Endodermal cell (in vitro differentiated cells): ENCODE measurements around the gene CYP27B1. TPM values are rescaled to one million over a fixed set of nuclear protein-coding genes. Genes with fewer than 3 reads are reported as not detected.

ENCODE experiments used
- DNase-seq: peaks from one replicate; pipeline ENCODE4 v3.0.0-alpha.2; 2017
- H3K27ac ChIP-seq: 2 replicates; pipeline ENCODE4 v1.5.1; 2013; ENCODE audit warnings: mild to moderate bottlenecking, low read depth, low read length, moderate library complexity
- H3K27me3 ChIP-seq: 2 replicates; pipeline ENCODE4 v1.6.1; 2013; ENCODE audit warnings: mild to moderate bottlenecking, low read length, moderate library complexity; ENCODE audit not compliant: insufficient read depth, control insufficient read depth, poor library complexity, severe bottlenecking
- H3K36me3 ChIP-seq: 2 replicates; pipeline ENCODE4 v1.7.0; 2013; ENCODE audit warnings: mild to moderate bottlenecking, low read length, moderate library complexity; ENCODE audit not compliant: control insufficient read depth, insufficient read depth
- H3K4me1 ChIP-seq: one replicate; pipeline ENCODE4 v1.7.0; 2013; ENCODE audit warnings: low read length; ENCODE audit not compliant: control insufficient read depth, insufficient read depth
- H3K4me3 ChIP-seq: 2 replicates; pipeline ENCODE4 v1.5.1; 2013; ENCODE audit warnings: mild to moderate bottlenecking, low read length, moderate library complexity
- H3K9ac ChIP-seq: 2 replicates; pipeline ENCODE4 v1.6.1; 2013; ENCODE audit warnings: mild to moderate bottlenecking, low read length, moderate library complexity; ENCODE audit not compliant: poor library complexity, severe bottlenecking; ENCODE audit errors: extremely low read depth
- H3K9me3 ChIP-seq: 2 replicates; pipeline ENCODE4 v1.6.1; 2013; ENCODE audit warnings: mild to moderate bottlenecking, low read length, moderate library complexity; ENCODE audit not compliant: control insufficient read depth
- H3K27ac Mint-ChIP-seq: 2 replicates; pipeline ENCODE4 v1.8.0; 2020; ENCODE audit warnings: mixed read lengths
- H3K27me3 Mint-ChIP-seq: 2 replicates; pipeline ENCODE4 v1.8.0; 2021; ENCODE audit warnings: mild to moderate bottlenecking, mixed read lengths; ENCODE audit not compliant: insufficient read depth
- H3K36me3 Mint-ChIP-seq: 2 replicates; pipeline ENCODE4 v1.8.0; 2020; ENCODE audit warnings: low read depth, mixed read lengths
- H3K4me1 Mint-ChIP-seq: 2 replicates; pipeline ENCODE4 v1.8.0; 2020; ENCODE audit warnings: mixed read lengths
- H3K4me3 Mint-ChIP-seq: 2 replicates; pipeline ENCODE4 v1.8.0; 2020; ENCODE audit warnings: mild to moderate bottlenecking, moderate library complexity, mixed read lengths
- H3K9me3 Mint-ChIP-seq: 2 replicates; pipeline ENCODE4 v1.8.0; 2020; ENCODE audit warnings: mild to moderate bottlenecking, mixed read lengths
- WGBS, 2 experiments: methylation state at CpG; one replicate each; pipeline versions ENCODE4 v1.1.5 to v1.1.7; 2013; ENCODE audit warnings: missing lambda C conversion rate in 2 of 2, mixed read lengths in 1 of 2; ENCODE audit not compliant: insufficient coverage in 1 of 2, insufficient read length in 1 of 2; 5-methylcytosine and 5-hydroxymethylcytosine counted together
- microRNA-seq: library from miRNA; unstranded; fragments of <30 nt; microRNA quantifications from one replicate; pipeline ENCODE4 v1.2.0, GENCODE V29; 2020; ENCODE audit warnings: borderline microRNAs expressed
- total RNA-seq, 2 donors: library from RNA; stranded (reverse); fragmentation: NEBNext Ultra II Directional in 1 of 2; extraction: Animal tissue kit (Norgen Biotek cat#: 25700) in 1 of 2; gene quantifications; 2 replicates in 1 of 2; 3 replicates in 1 of 2; pipeline ENCODE4 v1.2.1, GENCODE V29; 2021
- TF ChIP-seq, protein P1 (sequence below): fragments of 200-600 bp; sonication (generic); conservative IDR thresholded peaks from 2 replicates; pipeline ENCODE4 v1.5.0; 2021; ENCODE audit warnings: antibody characterized with exemption, mild to moderate bottlenecking

The CYP27B1 gene
- total RNA-seq, 2 donors from 2014 or later, result 2.4 to 3.1 TPM

DNA sequence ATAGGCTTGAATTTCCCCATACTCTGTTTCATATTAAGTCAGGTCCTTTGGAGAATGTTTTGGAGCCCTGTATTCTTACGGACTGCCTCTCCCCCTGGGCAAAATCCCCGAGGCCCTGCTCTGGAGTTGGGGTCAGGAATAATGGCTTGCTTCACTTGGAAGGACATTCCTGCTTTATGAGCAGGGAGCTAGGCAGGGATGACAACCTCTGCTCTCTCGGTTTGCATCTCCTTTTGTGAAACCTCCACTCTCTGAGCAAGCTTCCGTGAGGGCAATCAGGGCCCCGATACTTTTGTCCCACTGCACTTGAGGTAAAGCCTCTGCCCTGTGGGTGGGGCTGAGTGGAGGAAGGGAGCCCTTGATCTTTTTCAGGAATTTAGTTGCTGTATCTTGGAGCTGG lies 53.7 kb downstream of the CYP27B1 start:
- no peak overlapping the region for H3K27ac ChIP-seq
- TF ChIP-seq, protein P1, sequence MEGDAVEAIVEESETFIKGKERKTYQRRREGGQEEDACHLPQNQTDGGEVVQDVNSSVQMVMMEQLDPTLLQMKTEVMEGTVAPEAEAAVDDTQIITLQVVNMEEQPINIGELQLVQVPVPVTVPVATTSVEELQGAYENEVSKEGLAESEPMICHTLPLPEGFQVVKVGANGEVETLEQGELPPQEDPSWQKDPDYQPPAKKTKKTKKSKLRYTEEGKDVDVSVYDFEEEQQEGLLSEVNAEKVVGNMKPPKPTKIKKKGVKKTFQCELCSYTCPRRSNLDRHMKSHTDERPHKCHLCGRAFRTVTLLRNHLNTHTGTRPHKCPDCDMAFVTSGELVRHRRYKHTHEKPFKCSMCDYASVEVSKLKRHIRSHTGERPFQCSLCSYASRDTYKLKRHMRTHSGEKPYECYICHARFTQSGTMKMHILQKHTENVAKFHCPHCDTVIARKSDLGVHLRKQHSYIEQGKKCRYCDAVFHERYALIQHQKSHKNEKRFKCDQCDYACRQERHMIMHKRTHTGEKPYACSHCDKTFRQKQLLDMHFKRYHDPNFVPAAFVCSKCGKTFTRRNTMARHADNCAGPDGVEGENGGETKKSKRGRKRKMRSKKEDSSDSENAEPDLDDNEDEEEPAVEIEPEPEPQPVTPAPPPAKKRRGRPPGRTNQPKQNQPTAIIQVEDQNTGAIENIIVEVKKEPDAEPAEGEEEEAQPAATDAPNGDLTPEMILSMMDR, result no peak
- 88 to 89% methylated on average over 3 to 5 of the region's 5 CpGs for WGBS, 2 experiments
- no peaks in the 10 kb centered on the region for H3K27me3 ChIP-seq
- peaks cover 34% of the 10 kb centered on the region for H3K36me3 Mint-ChIP-seq
- no peak overlapping the region for H3K27ac Mint-ChIP-seq
- no peaks in the 10 kb centered on the region for H3K9me3 ChIP-seq
- no peak overlapping the region for H3K4me3 ChIP-seq
- H3K9ac ChIP-seq, result no peak overlapping the region
- peaks cover 2% of the 10 kb centered on the region for H3K9me3 Mint-ChIP-seq
- H3K4me1 Mint-ChIP-seq, result no peaks in the 10 kb centered on the region
- H3K27me3 Mint-ChIP-seq, result no peaks in the 10 kb centered on the region
- H3K4me3 Mint-ChIP-seq, result no peak overlapping the region
- peaks cover 11% of the 10 kb centered on the region for H3K36me3 ChIP-seq
- H3K4me1 ChIP-seq, result no peaks in the 10 kb centered on the region
- DNase-seq, result no peak

DNA sequence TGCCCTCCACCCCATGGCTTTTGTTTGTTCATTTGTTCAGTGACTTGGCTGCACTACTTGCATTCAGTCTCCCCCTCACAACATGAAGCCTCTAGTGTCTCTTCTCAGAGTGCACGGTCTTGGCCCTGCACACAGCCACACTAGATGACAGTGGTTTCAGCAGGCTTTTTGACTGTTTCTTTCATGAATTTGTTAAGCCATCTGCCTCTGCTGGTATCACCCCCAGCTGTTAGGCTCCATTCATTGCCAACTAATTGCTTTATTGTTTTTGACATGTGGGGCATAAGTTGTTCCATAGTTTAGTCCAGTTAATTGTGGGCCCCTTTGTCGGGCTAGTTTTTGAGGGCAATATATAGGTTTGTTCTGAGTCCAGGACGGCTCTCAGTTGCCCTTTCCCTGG lies 54.2 kb downstream of the CYP27B1 start:
- Mint-ChIP-seq H3K36me3 (peaks cover 30% of the 10 kb centered on the region), H3K9me3 (peaks cover 2% of the 10 kb centered on the region), H3K27me3 (no peaks in the 10 kb centered on the region), H3K27ac (no peak overlapping the region), H3K4me1 (no peaks in the 10 kb centered on the region), H3K4me3 (no peak overlapping the region)
- Histone ChIP-seq H3K4me3 (no peak overlapping the region), H3K9ac (no peak overlapping the region), H3K4me1 (no peaks in the 10 kb centered on the region), H3K9me3 (no peaks in the 10 kb centered on the region), H3K27ac (no peak overlapping the region), H3K36me3 (peaks cover 6% of the 10 kb centered on the region), H3K27me3 (no peaks in the 10 kb centered on the region)
- WGBS, 2 experiments, result 89% methylated on average over 3 of the region's 3 CpGs
- TF ChIP-seq, protein P1, result no peak
- no peak for DNase-seq

Small RNAs within 50 kb of the gene (microRNA-seq; reads per million reads assigned to microRNA genes)
- gene MIR6759, result not detected

Other genes starting within 250 kb of the CYP27B1 start
- 10 to 100 TPM in 1 of 2 donors, 1 to 10 TPM in 1; 9.9 to 12.4 TPM for gene DDIT3, start 246.6 kb downstream of the CYP27B1 start, total RNA-seq
- 10 to 100 TPM; 49.2 to 88.2 TPM for gene MBD6, start 244.3 kb downstream of the CYP27B1 start, total RNA-seq
- gene DCTN2, start 219.9 kb downstream of the CYP27B1 start, total RNA-seq, result 100 to 1,000 TPM; 110 to 114 TPM
- gene KIF5A, start 217.0 kb downstream of the CYP27B1 start, total RNA-seq, result 1 to 10 TPM; 2.3 to 4.5 TPM
- gene PIP4K2C, start 175.9 kb downstream of the CYP27B1 start, total RNA-seq, result 10 to 100 TPM; 40.9 to 45.5 TPM
- gene DTX3, start 162.3 kb downstream of the CYP27B1 start, total RNA-seq, result 10 to 100 TPM; 59.6 to 62.6 TPM
- gene ARHGEF25, start 155.6 kb downstream of the CYP27B1 start, total RNA-seq, result 10 to 100 TPM; 12.7 to 20.1 TPM
- gene B4GALNT1, start 133.9 kb downstream of the CYP27B1 start, total RNA-seq, result under 1 TPM; 0.49 to 0.66 TPM
- gene OS9, start 72.9 kb downstream of the CYP27B1 start, total RNA-seq, result 100 to 1,000 TPM; 108 to 142 TPM
- under 1 TPM in 1 of 2 donors, not detected in 1; 0.44 TPM for gene AGAP2, start 28.3 kb downstream of the CYP27B1 start, total RNA-seq
- gene TSPAN31, start 22.0 kb downstream of the CYP27B1 start, total RNA-seq, result 10 to 100 TPM; 21.7 to 27.8 TPM
- 100 to 1,000 TPM; 144 to 186 TPM for gene CDK4, start 14.8 kb downstream of the CYP27B1 start, total RNA-seq
- gene MARCHF9, start 12.0 kb downstream of the CYP27B1 start, total RNA-seq, result 10 to 100 TPM; 13.6 to 15.8 TPM
- 10 to 100 TPM; 26.1 to 28.7 TPM for gene METTL1, start 5.0 kb upstream of the CYP27B1 start, total RNA-seq
- 1 to 10 TPM; 3.7 to 5.8 TPM for gene EEF1AKMT3, start 5.5 kb upstream of the CYP27B1 start, total RNA-seq
- 10 to 100 TPM; 37.7 to 39.9 TPM for gene TSFM, start 15.7 kb upstream of the CYP27B1 start, total RNA-seq
- 1 to 10 TPM in 1 of 2 donors, under 1 TPM in 1; 0.22 to 1.7 TPM for gene AVIL, start 51.7 kb upstream of the CYP27B1 start, total RNA-seq
- 100 to 1,000 TPM; 137 to 148 TPM for gene CTDSP2, start 79.7 kb upstream of the CYP27B1 start, total RNA-seq
- gene ATP23, start 174.5 kb upstream of the CYP27B1 start, total RNA-seq, result 10 to 100 TPM; 10.4 to 11.3 TPM